GM06990 (cell line): ENCODE results near the gene C9orf72.

ENCODE experiments used
- DNase-seq: peaks from one replicate; pipeline ENCODE4 v3.0.0-alpha.2; 2011; ENCODE audit not compliant: insufficient read length; ENCODE audit errors: extremely low read depth
- H3K27me3 ChIP-seq: replicated peaks from 2 replicates; pipeline ENCODE4 v1.6.0; 2011; ENCODE audit warnings: low read length; ENCODE audit not compliant: control insufficient read depth, insufficient read depth
- H3K36me3 ChIP-seq: 2 replicates; pipeline ENCODE4 v1.5.1; 2011; ENCODE audit warnings: low read length; ENCODE audit not compliant: control insufficient read depth, insufficient read depth
- H3K4me3 ChIP-seq: replicated peaks from 2 replicates; pipeline ENCODE4 v1.5.1; 2011; ENCODE audit warnings: low read depth, mild to moderate bottlenecking, control low read depth, low read length
- CTCF ChIP-seq: IDR thresholded peaks from 2 replicates; pipeline ENCODE4 v1.5.1; 2011; ENCODE audit warnings: low read length, control low read depth, mild to moderate bottlenecking, inconsistent platforms; ENCODE audit not compliant: insufficient read depth, poor library complexity, severe bottlenecking

C9orf72 gene

GRCh38 chr9:27586304-27586703 lies 13.0 kb upstream of the C9orf72 start:
- no peak for TF ChIP-seq CTCF
- Histone ChIP-seq H3K27me3 (no peaks in the 10 kb centered on the region), H3K36me3 (no peaks in the 10 kb centered on the region), H3K4me3 (no peak overlapping the region)
- DNase-seq = no peak

GRCh38 chr9:27584931-27585330 lies 11.7 kb upstream of the C9orf72 start:
- no peak for TF ChIP-seq CTCF
- H3K27me3 ChIP-seq = no peaks in the 10 kb centered on the region
- DNase-seq = no peak
- H3K4me3 ChIP-seq = no peak overlapping the region
- no peaks in the 10 kb centered on the region for H3K36me3 ChIP-seq

GRCh38 chr9:27582794-27583193 lies 9.5 kb upstream of the C9orf72 start:
- no peak for DNase-seq
- Histone ChIP-seq H3K36me3 (no peaks in the 10 kb centered on the region), H3K4me3 (no peak overlapping the region), H3K27me3 (no peaks in the 10 kb centered on the region)
- no peak for TF ChIP-seq CTCF

GRCh38 chr9:27581826-27582225 lies 8.5 kb upstream of the C9orf72 start:
- Histone ChIP-seq H3K4me3 (no peak overlapping the region), H3K27me3 (no peaks in the 10 kb centered on the region), H3K36me3 (no peaks in the 10 kb centered on the region)
- no peak for DNase-seq
- TF ChIP-seq CTCF = no peak

- DNase-seq = peak; percentile 85
- Histone ChIP-seq H3K27me3 (no peaks in the 10 kb centered on the region), H3K4me3 (peak overlapping the region; percentile 74), H3K36me3 (no peaks in the 10 kb centered on the region)
- no peak for TF ChIP-seq CTCF
Measured at GRCh38 chr9:27573634-27574590, 631 bp upstream of the C9orf72 start.
